ENCODE results near the gene TMEM50A. TPM values are rescaled to one million over a fixed set of nuclear protein-coding genes. Genes with fewer than 3 reads are reported as not detected.
"Not testable (repeated sequence)": the region's sequence is repeated elsewhere in the genome, so short reads cannot be mapped to it uniquely, and the experiment has no call there.

TMEM50A gene
- total and polyA plus RNA-seq, 2 of the 13 experiments (the other 11 are each of a cell fraction or from before 2014, with no cell fraction given): 51.2 to 61.2 TPM

- TF ChIP-seq BATF2 (CRISPR knock-in tag; IDR thresholded peaks at IDR 0.05): no peak
- TF ChIP-seq SNAPC4 (CRISPR knock-in tag; IDR thresholded peaks at IDR 0.05): no peak
Observed at GRCh38 chr1:25392841-25393240, 54.7 kb downstream of the TMEM50A start (continued).

- H4K20me1 ChIP-seq (ENCODE audit: insufficient read depth, low read length); BruUV-seq (replicated peaks); FAIRE-seq; CTCF ChIA-PET (ENCODE audit: low intra/inter-chr PET ratio, low total read pairs); H3K9me3 ChIP-seq (ENCODE audit: low read length); in situ Hi-C loops (cut with HindIII; ENCODE audit: extremely low pct_ligation_motif_present, low pct_unique_long_range_greater_than_20kb); H3K27ac ChIP-seq (ENCODE audit: extremely low read length, insufficient read depth, low read length); H3K9ac ChIP-seq (ENCODE audit: insufficient read depth, low read depth, low read length); ATAC-seq; H3K27me3 ChIP-seq (ENCODE audit: control insufficient read depth in 1 of 2, insufficient read depth in 2 of 2, low read length in 2 of 2); H3K36me3 ChIP-seq (replicated peaks in 1 of 2; ENCODE audit: control insufficient read depth in 1 of 2, insufficient read depth in 2 of 2, low read length in 2 of 2); H2AFZ ChIP-seq (ENCODE audit: low read length); H3K4me2 ChIP-seq (ENCODE audit: low read depth, low read length); H3K4me3 ChIP-seq (replicated peaks in 1 of 3; ENCODE audit: insufficient read depth in 1 of 3, low read depth in 2 of 3, low read length in 3 of 3); H3K79me2 ChIP-seq (ENCODE audit: insufficient read depth, low read length); H3K4me1 ChIP-seq (ENCODE audit: insufficient read depth, low read length); POLR2A ChIA-PET; intact Hi-C loops (cut with micrococcal nuclease; ENCODE audit: unreplicated experiment); DNase-seq (ENCODE audit: low spot score): not testable (repeated sequence)
- WGBS (ENCODE audit: low lambda C conversion rate): 42% methylated on average over 5 of the region's 10 CpGs
Observed at GRCh38 chr1:25397549-25397948, 59.4 kb downstream of the TMEM50A start.

GRCh38 chr1:25398079-25398478, 59.9 kb downstream of the TMEM50A start:
- H3K9ac ChIP-seq (ENCODE audit: insufficient read depth, low read depth, low read length); CTCF ChIA-PET (ENCODE audit: low intra/inter-chr PET ratio, low total read pairs); ATAC-seq; BruUV-seq (replicated peaks); H3K27me3 ChIP-seq (ENCODE audit: control insufficient read depth in 1 of 2, insufficient read depth in 2 of 2, low read length in 2 of 2); in situ Hi-C loops (cut with HindIII; ENCODE audit: extremely low pct_ligation_motif_present, low pct_unique_long_range_greater_than_20kb); H3K9me3 ChIP-seq (ENCODE audit: low read length); H3K4me3 ChIP-seq (replicated peaks in 1 of 3; ENCODE audit: insufficient read depth in 1 of 3, low read depth in 2 of 3, low read length in 3 of 3); H3K4me1 ChIP-seq (ENCODE audit: insufficient read depth, low read length); H3K36me3 ChIP-seq (replicated peaks in 1 of 2; ENCODE audit: control insufficient read depth in 1 of 2, insufficient read depth in 2 of 2, low read length in 2 of 2); H3K79me2 ChIP-seq (ENCODE audit: insufficient read depth, low read length); H4K20me1 ChIP-seq (ENCODE audit: insufficient read depth, low read length); H3K27ac ChIP-seq (ENCODE audit: extremely low read length, insufficient read depth, low read length); FAIRE-seq; H2AFZ ChIP-seq (ENCODE audit: low read length); POLR2A ChIA-PET; H3K4me2 ChIP-seq (ENCODE audit: low read depth, low read length); DNase-seq (ENCODE audit: low spot score); intact Hi-C loops (cut with micrococcal nuclease; ENCODE audit: unreplicated experiment): not testable (repeated sequence)
- WGBS (ENCODE audit: low lambda C conversion rate): no CpG with 5 or more reads among the region's 2 CpGs
